GM18868 (cell line): ENCODE measurements around the gene MTHFSD.

ENCODE experiments used
- ATAC-seq: cut with Tn5 transposase; IDR thresholded peaks from one replicate; pipeline ENCODE4 v1.9.1; 2021; ENCODE audit warnings: mild to moderate bottlenecking, moderate library complexity; ENCODE audit not compliant: unreplicated experiment

Gene MTHFSD

GRCh38 chr16:86584071-86584685 lies 29.1 kb upstream of the MTHFSD start:
- no peak for ATAC-seq

- ATAC-seq = no peak
These were observed 26.4 kb upstream of the MTHFSD start for GRCh38 chr16:86581458-86581857.

- no peak for ATAC-seq
These were observed 25.7 kb upstream of the MTHFSD start for GRCh38 chr16:86580791-86581170.

- no peak for ATAC-seq
These were observed 25.2 kb upstream of the MTHFSD start for GRCh38 chr16:86580063-86580790.

GRCh38 chr16:86579268-86580062 lies 24.4 kb upstream of the MTHFSD start:
- ATAC-seq = no peak

- ATAC-seq = no peak
These were observed 23.7 kb upstream of the MTHFSD start for GRCh38 chr16:86578611-86579267.

GRCh38 chr16:86578061-86578599 lies 23.1 kb upstream of the MTHFSD start, which contains the start of gene FOXL1:
TSS of gene FOXL1 (plus strand) at chr16:86578549. CDS start at chr16:86578724, 175 bp downstream.
- ATAC-seq = no peak

- no peak for ATAC-seq
These were observed 22.4 kb upstream of the MTHFSD start for GRCh38 chr16:86577314-86577971.

GRCh38 chr16:86576591-86577313 lies 21.7 kb upstream of the MTHFSD start:
- ATAC-seq = no peak

- no peak for ATAC-seq
These were observed 20.9 kb upstream of the MTHFSD start for GRCh38 chr16:86575754-86576557.

- no peak for ATAC-seq
These were observed 20.2 kb upstream of the MTHFSD start for GRCh38 chr16:86575095-86575685.

- no peak for ATAC-seq
These were observed 19.6 kb upstream of the MTHFSD start for GRCh38 chr16:86574646-86575045.

GRCh38 chr16:86573646-86574508 lies 18.8 kb upstream of the MTHFSD start:
- no peak for ATAC-seq

- ATAC-seq = no peak
These were observed 18.2 kb upstream of the MTHFSD start for GRCh38 chr16:86573215-86573614.

- no peak for ATAC-seq
These were observed 17.6 kb upstream of the MTHFSD start for GRCh38 chr16:86572606-86573005.

- ATAC-seq = no peak
These were observed 17.0 kb upstream of the MTHFSD start for GRCh38 chr16:86572041-86572521.

GRCh38 chr16:86571530-86571915 lies 16.5 kb upstream of the MTHFSD start:
- ATAC-seq = no peak
